A673 (cell line): ENCODE measurements around the gene RAE1. TPM values are rescaled to one million over a fixed set of nuclear protein-coding genes. Genes with fewer than 3 reads are reported as not detected.
A peak's percentile ranks its signal among the peaks of the same experiment; 100 is the strongest.
"Not testable (repeated sequence)": the region's sequence is repeated elsewhere in the genome, so short reads cannot be mapped to it uniquely, and the experiment has no call there.

Source experiments
- BruUV-seq: library from RNA; stranded (reverse); fragments of 400-500 nt; replicated peaks from 2 replicates; lab custom pipeline; 2021; lab: Mats Ljungman, UMichigan
- CTCF ChIA-PET: fragments of 300-600 bp; sonication (Branson Sonifier 250); formaldehyde crosslinking; loops from one replicate; lab custom pipeline; 2022; ENCODE audit warnings: antibody characterized with exemption; lab: Charles Lee
- POLR2A ChIA-PET: fragments of 300-600 bp; sonication (Branson Sonifier 250); formaldehyde crosslinking; loops from one replicate; lab custom pipeline; 2022; ENCODE audit warnings: antibody characterized with exemption; ENCODE audit not compliant: low non-redundant PET; lab: Charles Lee
- DNase-seq: peaks from one replicate; pipeline ENCODE4 v3.0.0-alpha.2; 2015; ENCODE audit warnings: low spot score
- H3K27ac ChIP-seq: fragments of 200-600 bp; sonication (generic); 2 replicates; pipeline ENCODE4 v1.5.1; 2016; ENCODE audit warnings: mixed run types, low read depth, mild to moderate bottlenecking, mixed read lengths, antibody characterized with exemption, low read length; ENCODE audit not compliant: poor library complexity, severe bottlenecking
- H3K27me3 ChIP-seq: fragments of 200-600 bp; sonication (generic); replicated peaks from 2 replicates; pipeline ENCODE4 v1.6.1; 2017; ENCODE audit warnings: mixed run types, low read depth, mild to moderate bottlenecking, mixed read lengths, antibody characterized with exemption, low read length; ENCODE audit not compliant: insufficient read depth, poor library complexity
- H3K36me3 ChIP-seq: fragments of 200-600 bp; sonication (generic); 2 replicates; pipeline ENCODE4 v1.6.1; 2016; ENCODE audit warnings: mixed run types, mild to moderate bottlenecking, mixed read lengths, antibody characterized with exemption, low read length; ENCODE audit not compliant: insufficient read depth, poor library complexity, severe bottlenecking
- H3K4me1 ChIP-seq: fragments of 200-600 bp; sonication (generic); 2 replicates; pipeline ENCODE4 v1.6.1; 2017; ENCODE audit warnings: mixed run types, mild to moderate bottlenecking, mixed read lengths, antibody characterized with exemption, low read length; ENCODE audit not compliant: insufficient read depth, poor library complexity, severe bottlenecking
- H3K4me3 ChIP-seq: fragments of 200-600 bp; sonication (generic); 2 replicates; pipeline ENCODE4 v1.5.1; 2016; ENCODE audit warnings: low read depth, mixed run types, mild to moderate bottlenecking, mixed read lengths, low read length; ENCODE audit not compliant: poor library complexity, severe bottlenecking
- H3K9me3 ChIP-seq: fragments of 200-600 bp; sonication (generic); 2 replicates; pipeline ENCODE4 v1.6.1; 2016; ENCODE audit warnings: mixed run types, low read depth, mild to moderate bottlenecking, mixed read lengths, antibody characterized with exemption, low read length; ENCODE audit not compliant: poor library complexity, severe bottlenecking
- EZH2 ChIP-seq: fragments of 200-600 bp; sonication (generic); IDR thresholded peaks from 2 replicates; pipeline ENCODE4 v1.6.1; 2017; ENCODE audit warnings: borderline replicate concordance, low read depth, mild to moderate bottlenecking, mixed read lengths, antibody characterized with exemption, low read length; ENCODE audit not compliant: poor library complexity, severe bottlenecking
- intact Hi-C: fragments of 100-400 bp; cut with micrococcal nuclease; formaldehyde crosslinking; loops from one replicate; pipeline ENCODE4 v1.10.0; 2022; ENCODE audit not compliant: unreplicated experiment
- total RNA-seq: library from RNA; stranded (reverse); gene quantifications from 2 replicates; pipeline ENCODE4 v1.2.3, GENCODE V29; 2021
- TF ChIP-seq, protein P1 (sequence below): fragments of 300-800, 200-600 bp; sonication (generic); conservative IDR thresholded peaks from 2 replicates; pipeline ENCODE4 v1.5.1; 2017; ENCODE audit warnings: low read depth, mild to moderate bottlenecking, antibody characterized with exemption, low read length, moderate library complexity, mixed read lengths

Gene RAE1
- total RNA-seq, 1 experiment from 2014 or later = 70.9 TPM

GRCh38 chr20:57347393-57347792 lies 3.7 kb upstream of the RAE1 start:
- Histone ChIP-seq H3K4me1 (no peaks in the 10 kb centered on the region), H3K4me3 (no peak overlapping the region), H3K36me3 (no peaks in the 10 kb centered on the region), H3K9me3 (no peaks in the 10 kb centered on the region), H3K27ac (no peak overlapping the region), H3K27me3 (no peaks in the 10 kb centered on the region)
- ChIA-PET CTCF (no interaction called here), POLR2A (no interaction called here)
- intact Hi-C loops = no loop called here
- no TSS peak for BruUV-seq
- no peak for DNase-seq
- no peak for TF ChIP-seq EZH2

- H3K27ac ChIP-seq, H3K4me1 ChIP-seq, H3K4me3 ChIP-seq, BruUV-seq, H3K9me3 ChIP-seq, DNase-seq, H3K27me3 ChIP-seq, POLR2A ChIA-PET, H3K36me3 ChIP-seq, intact Hi-C loops: not testable (repeated sequence)
- CTCF ChIA-PET = interaction anchor here (0.6 kb wide), 1 partner anchor 55 kb away, joined by 5 read pairs; no protein-coding TSS in a partner anchor
These were observed 2.7 kb upstream of the RAE1 start for GRCh38 chr20:57348200-57348921.

DNA sequence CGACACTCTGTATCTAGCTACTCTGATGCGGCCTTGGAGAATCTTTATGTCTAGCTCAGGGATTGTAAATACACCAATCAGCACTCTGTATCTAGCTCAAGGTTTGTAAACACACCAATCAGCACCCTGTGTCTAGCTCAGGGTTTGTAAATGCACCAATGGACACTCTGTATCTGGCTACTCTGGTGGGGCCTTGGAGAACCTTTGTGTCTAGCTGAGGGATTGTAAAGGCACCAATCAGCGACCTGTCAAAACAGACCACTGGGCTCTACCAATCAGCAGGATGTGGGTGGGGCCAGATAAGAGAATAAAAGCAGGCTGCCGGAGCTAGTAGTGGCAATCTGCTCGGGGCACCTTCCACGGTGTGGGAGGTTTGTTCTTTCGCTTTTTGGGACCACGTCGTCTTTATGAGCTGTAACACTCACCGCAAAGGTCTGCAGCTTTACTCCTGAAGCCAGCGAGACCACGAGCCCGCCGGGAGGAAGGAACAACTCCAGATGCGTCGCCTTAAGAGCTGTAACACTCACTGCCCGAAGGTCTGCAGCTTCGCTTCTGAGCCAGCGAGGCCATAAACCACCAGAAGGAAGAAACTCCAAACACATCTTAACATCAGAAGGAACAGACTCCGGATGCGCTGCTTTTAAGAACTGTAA lies 2.0 kb upstream of the RAE1 start:
- H3K9me3 ChIP-seq, H3K4me1 ChIP-seq, BruUV-seq, DNase-seq, H3K27me3 ChIP-seq, CTCF ChIA-PET, POLR2A ChIA-PET, intact Hi-C loops, H3K36me3 ChIP-seq, H3K27ac ChIP-seq, H3K4me3 ChIP-seq: not testable (repeated sequence)

DNA sequence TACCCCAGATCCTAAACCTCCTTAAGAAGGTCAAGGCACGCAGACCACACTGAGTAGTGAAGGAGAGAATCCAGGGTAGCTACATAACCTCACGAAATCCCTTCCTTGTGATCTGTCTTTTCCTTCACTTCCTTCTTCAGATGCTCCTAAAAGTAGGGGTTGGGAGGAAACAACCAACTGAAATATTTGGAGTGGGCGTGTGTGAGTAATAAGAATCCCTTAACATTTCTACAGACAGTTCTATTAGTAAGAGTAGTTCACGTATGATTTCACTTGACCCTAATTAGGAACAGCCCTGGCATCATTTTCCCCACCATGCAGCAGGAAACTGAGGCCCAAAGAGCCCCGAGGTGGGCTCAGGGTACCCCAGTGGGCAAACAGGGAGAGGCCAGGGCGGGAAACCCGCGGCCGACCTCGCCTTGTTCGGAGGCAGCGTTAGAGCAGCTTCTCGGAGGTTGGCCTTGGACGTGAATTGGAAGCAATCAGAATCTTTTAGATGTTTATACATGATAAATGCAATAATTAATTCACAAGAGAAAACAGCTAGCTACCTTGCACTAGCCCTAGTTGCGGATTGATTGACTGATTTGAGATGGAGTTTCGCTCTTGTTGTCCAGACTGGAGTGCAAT lies 859 bp upstream of the RAE1 start:
- ChIA-PET CTCF (no interaction called here), POLR2A (no interaction called here)
- Histone ChIP-seq H3K27ac (no peak overlapping the region), H3K4me1 (no peaks in the 10 kb centered on the region), H3K27me3 (no peaks in the 10 kb centered on the region), H3K9me3 (no peaks in the 10 kb centered on the region), H3K36me3 (no peaks in the 10 kb centered on the region), H3K4me3 (no peak overlapping the region)
- BruUV-seq = no TSS peak
- no peak for TF ChIP-seq EZH2
- TF ChIP-seq, protein P1, sequence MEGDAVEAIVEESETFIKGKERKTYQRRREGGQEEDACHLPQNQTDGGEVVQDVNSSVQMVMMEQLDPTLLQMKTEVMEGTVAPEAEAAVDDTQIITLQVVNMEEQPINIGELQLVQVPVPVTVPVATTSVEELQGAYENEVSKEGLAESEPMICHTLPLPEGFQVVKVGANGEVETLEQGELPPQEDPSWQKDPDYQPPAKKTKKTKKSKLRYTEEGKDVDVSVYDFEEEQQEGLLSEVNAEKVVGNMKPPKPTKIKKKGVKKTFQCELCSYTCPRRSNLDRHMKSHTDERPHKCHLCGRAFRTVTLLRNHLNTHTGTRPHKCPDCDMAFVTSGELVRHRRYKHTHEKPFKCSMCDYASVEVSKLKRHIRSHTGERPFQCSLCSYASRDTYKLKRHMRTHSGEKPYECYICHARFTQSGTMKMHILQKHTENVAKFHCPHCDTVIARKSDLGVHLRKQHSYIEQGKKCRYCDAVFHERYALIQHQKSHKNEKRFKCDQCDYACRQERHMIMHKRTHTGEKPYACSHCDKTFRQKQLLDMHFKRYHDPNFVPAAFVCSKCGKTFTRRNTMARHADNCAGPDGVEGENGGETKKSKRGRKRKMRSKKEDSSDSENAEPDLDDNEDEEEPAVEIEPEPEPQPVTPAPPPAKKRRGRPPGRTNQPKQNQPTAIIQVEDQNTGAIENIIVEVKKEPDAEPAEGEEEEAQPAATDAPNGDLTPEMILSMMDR = no peak
- intact Hi-C loops = loop anchor here (5.0 kb wide), 1 partner anchor 798 kb away; no protein-coding TSS in a partner anchor
- no peak for DNase-seq

- H3K9me3 ChIP-seq, H3K27me3 ChIP-seq, CTCF ChIA-PET, H3K36me3 ChIP-seq, DNase-seq, BruUV-seq, POLR2A ChIA-PET, H3K27ac ChIP-seq, H3K4me1 ChIP-seq: not testable (repeated sequence)
- intact Hi-C loops = loop anchor here (5.0 kb wide), 1 partner anchor 798 kb away; no protein-coding TSS in a partner anchor
- H3K4me3 ChIP-seq = peak overlapping the region; percentile 84
These were observed 371 bp upstream of the RAE1 start for GRCh38 chr20:57350726-57351041.
